Activated T-cell treated with anti-CD3 and anti-CD28 coated beads, Interleukin-2, amount 50 U/mL, for 48 hours (primary cell): ENCODE measurements around the gene CDH1.

ENCODE experiments used
- DNase-seq, 2 experiments: peaks; one replicate each; pipeline ENCODE4 v3.0.0-alpha.2; 2020

Gene CDH1

DNA sequence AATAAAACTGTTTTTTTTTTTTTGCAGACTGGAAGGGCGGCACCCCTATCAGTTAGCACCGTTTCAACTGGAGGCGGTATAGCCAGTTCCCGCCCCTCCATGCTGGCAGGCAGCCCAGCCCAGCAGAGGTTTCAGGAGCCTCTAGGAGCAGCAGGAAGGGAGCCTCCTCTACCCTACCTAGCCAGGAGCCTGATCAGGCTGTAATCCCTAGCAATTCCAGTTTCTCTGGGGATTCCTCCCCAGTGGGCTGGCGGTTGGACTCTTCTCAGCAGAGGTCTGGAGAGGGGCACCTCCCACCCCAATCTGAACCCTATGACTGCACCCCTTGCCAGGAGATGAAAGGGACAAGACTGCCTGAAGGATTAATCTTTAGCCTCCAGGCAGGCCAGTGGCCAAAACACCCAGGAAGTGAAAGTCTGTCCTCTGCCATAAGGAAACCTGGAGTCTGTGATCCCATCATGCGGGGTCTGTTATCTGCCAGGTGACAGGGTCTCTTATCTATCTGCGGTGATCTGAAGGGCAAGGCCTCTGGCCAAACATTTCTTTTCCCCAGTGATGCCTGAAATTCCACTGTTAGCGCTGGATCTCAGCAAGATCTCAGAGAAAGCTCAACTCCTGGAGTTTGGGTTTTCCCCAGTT, 4.9 kb upstream of the CDH1 start:
- no peak for DNase-seq

DNA sequence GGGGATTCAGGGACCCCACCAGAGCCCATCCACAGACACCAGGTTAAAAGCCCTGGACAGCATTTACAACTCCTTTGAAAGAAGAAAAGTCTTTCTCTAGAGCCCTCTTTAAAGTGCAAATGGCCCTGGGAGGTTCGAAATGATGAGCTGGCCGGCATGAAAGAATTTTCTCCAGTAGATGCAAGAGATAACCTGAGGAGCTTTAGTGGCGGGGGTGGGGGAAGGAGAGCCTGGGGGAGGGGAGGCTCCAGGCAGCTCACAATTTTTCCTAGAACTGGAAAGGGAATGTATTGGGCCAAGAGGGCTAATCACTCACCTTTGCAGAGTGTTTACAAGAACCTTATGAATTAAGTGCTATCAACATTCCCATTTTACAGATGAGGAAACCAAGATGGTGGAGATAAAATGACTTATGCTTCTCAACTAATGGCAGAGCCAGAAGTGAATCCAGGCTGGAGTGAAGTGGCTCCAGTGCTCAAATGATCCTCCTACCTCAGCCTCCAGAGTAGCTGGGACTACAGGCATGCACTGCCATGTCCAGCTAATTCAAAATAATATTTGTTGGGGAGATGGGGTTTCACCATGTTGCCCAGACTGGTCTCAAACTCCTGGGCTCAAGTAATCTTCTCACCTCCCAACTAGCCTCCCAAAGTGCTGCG, 4.2 kb upstream of the CDH1 start:
- DNase-seq: no peak

DNA sequence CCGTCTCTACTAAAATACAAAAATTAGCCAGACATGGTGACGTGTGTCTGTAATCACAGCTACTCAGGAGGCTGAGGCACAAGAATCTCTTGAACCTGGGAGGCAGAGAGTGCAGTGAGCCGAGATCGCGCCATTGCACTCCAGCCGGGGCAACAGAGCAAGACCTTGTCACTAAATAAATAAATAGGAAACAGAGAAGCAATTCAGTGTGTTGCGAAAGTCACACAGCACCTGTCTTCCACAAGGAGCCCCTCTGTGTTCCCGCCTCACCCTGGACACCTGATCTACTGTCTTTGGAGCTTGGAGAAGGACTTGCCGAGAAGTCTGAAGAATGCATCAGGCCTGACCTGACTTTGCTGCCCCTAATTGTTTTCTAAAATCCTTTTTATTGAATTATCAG, 3.5 kb upstream of the CDH1 start:
- DNase-seq: no peak

DNA sequence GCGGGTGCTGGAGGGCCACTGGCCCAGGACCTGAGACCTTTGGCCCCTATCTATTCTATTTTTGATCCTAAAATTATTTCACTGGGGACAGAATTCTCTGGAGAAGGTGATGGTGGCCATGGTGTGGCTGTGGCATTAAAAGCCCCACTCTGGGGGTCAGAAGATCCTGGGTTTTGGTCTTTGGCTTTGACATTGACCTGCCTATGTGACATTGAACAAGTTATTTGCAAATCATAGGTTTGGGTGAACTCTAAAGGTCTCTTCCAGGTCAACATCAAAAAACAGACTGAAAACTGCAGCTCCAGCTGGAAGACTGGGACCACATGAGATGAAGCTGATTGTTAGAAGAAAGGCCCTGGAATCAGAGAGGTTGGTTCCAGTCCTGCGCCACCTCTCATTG, 2.3 kb upstream of the CDH1 start:
- no peak for DNase-seq

DNA sequence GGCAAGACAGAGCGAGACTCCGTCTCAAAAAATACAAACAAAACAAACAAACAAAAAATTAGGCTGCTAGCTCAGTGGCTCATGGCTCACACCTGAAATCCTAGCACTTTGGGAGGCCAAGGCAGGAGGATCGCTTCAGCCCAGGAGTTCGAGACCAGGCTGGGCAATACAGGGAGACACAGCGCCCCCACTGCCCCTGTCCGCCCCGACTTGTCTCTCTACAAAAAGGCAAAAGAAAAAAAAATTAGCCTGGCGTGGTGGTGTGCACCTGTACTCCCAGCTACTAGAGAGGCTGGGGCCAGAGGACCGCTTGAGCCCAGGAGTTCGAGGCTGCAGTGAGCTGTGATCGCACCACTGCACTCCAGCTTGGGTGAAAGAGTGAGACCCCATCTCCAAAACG, 531 bp upstream of the CDH1 start:
- no peak for DNase-seq

DNA sequence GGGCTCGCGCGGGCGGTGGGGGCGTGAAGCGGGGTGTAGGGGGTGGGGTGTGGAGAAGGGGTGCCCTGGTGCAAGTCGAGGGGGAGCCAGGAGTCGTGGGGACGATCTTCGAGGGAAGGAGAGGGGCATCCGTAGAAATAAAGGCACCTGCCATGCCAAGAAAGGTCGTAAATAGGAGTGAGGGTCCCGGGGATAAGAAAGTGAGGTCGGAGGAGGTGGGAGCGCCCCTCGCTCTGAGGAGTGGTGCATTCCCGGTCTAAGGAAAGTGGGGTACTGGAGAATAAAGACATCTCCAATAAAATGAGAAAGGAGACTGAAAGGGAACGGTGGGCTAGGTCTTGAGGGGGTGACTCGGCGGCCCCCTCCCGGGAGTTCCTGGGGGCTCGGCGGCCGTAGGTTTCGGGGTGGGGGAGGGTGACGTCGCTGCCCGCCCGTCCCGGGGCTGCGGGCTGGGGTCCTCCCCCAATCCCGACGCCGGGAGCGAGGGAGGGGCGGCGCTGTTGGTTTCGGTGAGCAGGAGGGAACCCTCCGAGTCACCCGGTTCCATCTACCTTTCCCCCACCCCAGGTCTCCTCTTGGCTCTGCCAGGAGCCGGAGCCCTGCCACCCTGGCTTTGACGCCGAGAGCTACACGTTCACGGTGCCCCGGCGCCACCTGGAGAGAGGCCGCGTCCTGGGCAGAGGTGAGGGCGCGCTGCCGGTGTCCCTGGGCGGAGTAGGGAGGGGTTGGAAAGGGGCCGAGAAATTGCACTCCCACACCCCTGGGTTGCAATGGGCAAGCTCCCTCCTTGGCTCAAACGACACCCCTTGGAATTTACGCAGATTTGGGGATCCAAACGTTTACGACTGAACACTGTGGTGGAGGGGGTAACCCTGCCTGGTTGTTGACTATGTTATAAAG, 888 bp downstream of the CDH1 start:
- DNase-seq: no peak

DNA sequence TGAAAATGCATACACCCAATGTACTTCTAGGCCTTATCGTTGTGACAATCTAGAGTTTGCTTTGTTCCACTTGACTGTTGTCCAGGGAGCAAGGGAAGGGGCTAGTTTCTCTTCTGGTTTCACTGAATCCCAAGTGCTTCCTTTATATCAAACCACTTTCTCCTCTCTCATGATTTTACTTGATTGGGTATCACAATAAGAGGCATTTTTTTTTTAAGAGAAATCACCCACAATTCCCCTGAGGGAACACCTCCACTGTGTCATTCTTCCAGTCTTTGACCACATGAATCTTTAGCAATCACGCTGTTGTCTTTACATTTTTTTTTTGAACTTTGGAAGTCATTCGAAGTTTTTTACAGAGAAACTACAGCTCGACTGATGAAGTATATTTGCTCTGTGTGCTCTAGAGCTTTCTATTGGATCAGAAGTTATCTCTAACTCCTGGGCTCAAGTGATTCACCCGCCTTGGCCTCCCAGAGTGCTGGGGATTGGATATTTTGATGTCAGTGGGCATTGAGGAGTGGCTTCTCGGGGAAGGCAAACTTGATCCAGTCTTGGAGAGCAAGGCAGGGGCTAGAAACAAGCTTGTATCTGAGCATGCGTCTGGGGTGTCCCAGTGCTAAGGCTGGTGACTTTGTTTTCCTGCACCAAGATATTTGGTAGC, 3.0 kb downstream of the CDH1 start:
- DNase-seq: no peak

DNA sequence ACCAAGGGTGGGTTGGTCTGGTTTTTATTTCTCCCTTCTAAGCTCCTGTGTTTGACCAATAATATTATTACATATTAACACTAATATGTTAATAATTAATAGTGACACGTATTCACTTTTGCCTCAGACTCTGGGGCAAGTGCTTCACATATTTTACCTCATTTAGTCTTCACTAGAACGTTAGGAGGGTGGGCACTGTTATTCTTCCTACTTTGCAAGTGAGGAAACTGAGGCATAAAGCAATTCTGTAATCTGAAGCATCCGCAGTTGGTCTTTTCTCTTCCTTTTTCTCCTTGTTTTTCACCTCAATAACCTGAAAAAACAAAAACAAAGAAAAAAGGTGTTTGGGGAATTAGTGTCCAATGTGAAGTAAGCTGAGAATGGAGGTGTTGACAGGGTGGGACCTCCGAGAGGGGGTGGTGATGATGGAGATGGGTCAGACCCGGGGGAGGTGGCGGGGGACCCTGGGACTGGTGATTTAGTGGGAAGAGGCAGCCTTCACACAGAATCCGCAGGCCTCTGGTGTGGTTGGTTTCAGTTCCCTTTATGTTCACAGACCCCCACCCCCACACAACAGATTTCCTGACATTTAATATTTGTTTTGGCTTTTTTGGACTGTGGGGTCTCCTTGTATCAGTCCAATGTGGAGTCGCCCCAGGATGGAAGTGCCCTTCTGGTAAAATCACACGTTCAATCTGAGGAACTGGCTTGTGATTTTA, 3.7 kb downstream of the CDH1 start:
- no peak for DNase-seq

DNA sequence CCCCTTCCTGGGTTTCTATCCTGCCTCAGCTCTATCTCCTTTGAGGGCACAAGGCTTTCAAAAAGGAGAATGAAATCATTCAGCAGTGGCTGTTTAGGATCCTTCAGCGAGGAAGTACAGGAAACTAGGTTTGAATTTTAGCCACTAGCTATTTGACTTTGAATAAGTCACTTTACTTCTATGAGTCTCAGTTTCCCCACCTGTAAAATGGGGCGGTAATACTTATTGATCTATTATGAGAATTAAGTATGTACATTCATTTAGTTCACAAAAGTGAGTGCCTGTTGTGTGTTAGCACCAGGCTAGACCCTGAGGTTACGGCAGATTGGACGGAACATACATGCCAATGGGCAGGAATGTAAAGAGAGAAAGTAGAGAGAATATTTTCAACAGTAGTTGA, 6.6 kb downstream of the CDH1 start:
- no peak for DNase-seq

DNA sequence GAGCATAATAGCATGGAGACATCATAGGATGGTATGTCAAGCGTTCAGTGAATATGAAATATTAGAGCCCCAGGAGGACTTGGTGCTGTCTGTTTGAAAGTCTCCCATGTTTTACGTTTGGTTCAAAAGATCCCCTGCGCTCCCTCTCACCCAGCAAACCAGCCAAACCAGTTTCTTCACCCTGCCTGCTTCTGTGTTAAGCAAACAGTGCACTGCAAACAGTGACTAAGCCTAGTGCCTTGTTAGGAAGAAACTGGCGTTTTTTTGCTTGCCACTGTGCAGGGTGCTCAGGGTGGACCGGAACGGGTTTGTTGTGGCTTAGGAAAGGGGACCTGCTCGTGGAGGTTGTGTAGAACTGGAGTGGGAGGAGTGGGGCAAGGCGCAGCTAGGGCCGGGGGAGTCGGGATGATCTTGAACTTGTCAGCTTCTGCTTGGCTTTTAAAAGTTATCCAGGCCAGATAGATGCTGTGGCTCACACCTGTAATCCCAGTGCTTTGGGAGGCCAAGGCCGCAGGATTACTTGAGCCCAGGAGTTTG, 7.7 kb downstream of the CDH1 start:
- no peak for DNase-seq

DNA sequence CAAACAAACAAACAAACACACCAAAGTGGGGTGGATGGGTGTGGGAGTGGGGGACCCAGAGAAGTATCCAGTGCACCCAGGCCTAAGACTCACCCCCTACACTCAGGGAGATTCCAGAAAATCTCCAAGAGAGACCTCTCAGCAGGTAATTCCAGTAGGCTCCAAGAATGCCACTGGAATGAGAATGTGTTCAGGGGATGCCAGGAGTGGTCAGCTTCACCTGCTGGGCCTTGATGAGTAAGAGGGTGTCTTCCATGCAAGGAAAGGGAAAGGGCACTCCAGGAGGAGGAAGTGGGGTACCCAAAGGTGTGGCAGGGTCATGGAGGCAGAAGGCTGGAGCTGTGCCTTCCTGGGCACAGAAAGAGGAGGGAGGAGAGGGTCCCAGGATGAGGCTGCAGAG, 9.9 kb downstream of the CDH1 start:
- no peak for DNase-seq

DNA sequence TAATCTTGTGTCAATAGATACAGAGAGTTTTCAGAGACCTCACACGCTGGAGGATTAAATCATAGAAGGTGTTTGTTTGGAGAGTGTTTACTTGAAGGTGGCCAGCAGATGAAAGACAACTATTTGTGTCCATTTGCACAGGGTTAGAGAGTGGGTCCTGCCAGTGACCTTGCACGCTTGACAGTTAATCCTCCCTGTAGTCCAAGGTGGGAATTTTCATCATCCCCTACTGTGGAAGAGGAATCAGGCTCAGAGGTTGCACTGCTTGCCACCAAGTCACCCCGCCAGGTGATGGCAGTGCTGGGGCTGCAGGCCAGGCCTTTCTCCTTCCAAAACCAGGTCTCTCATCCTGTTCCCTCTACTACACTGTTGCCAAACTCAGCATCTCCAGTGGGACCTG, 12.3 kb downstream of the CDH1 start:
- no peak for DNase-seq

DNA sequence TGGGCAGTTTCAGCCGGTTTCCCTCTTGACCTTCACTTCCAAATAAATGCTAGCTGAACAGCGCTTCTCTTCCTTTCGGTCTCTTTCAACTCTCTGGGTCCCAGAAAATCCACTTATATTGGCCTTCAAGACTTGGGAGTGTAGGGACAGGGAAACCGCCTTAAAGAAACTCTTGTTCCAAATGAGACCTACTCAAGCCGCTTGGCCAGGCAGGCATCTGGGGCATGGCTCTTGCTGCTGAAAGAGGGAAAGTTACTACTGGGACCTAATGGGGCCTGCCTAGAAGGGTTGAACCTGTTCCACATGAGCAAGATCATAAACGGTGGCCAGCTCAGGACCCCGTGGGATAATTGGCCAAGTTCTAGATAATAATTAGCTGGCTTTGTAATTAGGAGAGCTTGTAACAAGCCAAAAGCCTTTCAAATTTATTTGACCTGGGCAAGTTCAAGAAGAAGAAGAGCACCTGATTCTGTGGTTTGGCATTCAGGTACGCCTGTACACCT, 13.2 kb downstream of the CDH1 start:
- no peak for DNase-seq

DNA sequence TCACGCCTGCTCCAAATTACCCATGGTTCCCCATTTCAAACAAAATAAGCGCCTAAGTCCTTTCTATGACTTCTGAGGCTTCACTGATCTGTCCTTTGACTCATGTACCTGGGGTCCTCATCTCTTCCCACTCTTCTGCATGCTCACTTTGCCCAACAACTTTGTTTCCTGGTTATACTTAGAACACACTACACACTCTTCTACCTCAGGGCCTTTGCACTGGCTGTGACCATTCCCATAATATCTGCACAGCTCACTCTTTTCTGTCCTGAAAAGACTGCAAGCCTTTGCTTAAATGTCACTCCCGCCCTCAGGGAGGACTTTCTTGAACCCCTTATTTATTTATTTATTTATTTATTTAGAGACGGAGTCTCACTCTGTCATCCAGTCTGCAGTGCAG, 14.1 kb downstream of the CDH1 start:
- DNase-seq: no peak

DNA sequence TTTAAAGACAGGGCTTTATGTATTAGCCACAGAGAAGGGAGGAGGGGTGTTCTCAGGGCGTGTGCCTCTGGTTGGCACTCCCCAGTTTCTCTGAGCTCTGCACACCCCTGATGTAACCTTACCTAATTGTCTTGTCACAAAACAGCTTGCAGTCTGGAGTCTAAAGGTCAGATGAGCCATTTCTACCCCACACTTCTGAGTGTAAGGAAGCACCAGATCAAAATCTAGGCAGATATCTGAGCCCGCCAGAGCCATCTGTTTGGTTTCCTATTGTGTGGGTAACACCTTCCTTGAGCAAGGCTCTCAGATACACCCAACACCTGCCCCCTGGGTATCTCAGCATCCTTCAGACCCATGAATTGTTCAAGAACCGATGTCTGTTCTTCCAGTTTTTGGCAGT, 15.5 kb downstream of the CDH1 start:
- peak; percentile 63 to 71 for DNase-seq

DNA sequence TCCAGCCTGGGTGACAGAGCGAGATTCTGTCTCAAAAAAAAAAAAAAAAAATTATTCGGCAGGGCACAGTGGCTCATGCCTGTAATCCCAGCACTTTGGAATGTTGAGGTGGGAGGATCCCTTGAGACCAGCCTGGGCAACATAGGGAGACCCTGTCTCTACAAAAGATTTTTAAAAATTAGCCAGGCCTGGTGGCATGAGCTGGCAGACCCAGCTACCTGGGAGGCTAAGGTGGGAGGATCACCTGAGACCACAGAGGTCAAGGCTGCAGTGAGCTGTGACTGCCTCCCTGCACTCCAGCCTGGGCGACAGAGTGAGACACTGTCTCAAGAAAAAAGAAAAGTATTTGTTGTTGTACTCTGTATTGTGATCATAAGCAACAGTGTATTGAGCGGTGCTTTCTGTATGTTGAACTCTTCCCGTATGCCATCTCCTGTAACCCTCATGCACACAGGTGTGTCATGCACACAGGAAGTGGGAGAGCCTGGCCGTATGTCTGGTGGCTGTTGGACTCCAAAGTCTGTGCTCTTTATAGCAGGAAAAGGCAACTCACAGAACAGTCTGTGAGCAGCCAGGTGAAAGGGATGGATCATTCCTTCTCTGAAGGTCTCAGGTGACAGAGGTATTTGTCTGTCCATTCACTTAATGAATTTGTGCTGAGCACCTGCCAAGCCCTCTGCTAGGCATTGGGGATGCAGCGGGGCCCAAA, 17.1 kb downstream of the CDH1 start:
- DNase-seq: peak in 1 of 2 experiments; percentile 27

DNA sequence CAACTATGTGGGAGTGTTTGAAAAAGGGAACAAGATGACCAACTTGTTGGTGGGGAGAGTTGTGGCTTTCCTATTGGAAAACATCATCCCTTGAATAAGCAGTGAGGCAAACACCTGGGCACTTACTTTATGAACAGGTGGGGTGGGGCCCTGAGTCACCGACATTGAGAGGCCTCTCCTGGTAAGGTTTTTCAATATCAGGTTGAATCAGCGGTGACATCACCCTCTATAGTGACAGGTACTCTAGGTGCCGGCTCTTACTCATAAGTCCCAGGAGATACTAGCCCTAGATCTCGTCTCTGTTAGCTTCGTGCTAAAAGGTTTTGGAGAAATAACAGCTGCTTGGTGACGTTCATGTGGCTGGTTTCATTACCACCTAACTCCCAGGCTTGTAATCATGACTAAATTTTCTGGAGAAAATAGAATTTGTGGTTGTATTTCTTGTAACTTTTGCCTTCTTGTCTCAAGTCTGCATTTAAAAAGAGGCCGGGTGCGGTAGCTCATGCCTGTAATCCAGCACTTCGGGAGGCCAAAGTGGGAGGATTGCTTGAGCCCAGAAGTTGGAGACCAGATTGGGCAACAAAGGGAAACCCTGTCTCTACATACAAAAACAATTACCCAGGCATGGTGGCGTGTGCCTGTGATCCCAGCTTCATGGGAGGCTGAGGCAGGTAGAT, 19.3 kb downstream of the CDH1 start:
- DNase-seq: peak; percentile 80 to 83

DNA sequence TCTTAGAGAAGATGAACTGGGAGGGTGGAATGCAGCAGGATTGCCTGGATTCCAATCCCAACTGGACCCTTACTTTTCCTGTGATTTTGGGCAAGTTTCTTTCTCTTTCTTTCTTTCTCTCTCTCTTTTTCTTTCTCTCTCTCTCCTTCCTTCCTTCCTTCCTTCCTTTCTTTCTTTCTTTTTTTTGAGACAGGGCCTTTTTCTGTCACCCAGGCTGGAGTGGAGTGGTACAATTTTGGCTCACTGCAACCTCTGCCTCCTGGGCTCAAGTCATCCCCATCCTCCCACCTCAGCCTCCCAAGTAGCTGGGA, 20.5 kb downstream of the CDH1 start:
- peak in 1 of 2 experiments; percentile 28 for DNase-seq

DNA sequence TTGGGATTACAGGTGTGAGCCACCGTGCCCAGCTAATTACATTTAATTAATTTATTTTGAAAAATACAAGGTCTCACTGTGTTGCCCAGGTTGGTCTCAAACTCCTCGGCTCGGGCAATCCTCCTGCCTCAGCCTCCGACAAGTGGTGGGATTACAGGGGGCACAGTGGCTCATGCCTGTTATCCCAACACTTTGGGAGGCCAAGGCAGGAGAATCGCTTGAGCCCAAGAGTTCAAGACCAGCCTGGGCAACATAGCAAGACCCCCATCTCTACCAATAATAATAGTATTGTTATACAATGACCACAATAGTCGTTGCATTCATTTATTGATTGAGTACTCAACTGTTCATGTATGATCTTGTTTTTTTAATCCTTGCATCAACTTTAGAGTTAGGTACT, 22.0 kb downstream of the CDH1 start:
- DNase-seq: no peak

DNA sequence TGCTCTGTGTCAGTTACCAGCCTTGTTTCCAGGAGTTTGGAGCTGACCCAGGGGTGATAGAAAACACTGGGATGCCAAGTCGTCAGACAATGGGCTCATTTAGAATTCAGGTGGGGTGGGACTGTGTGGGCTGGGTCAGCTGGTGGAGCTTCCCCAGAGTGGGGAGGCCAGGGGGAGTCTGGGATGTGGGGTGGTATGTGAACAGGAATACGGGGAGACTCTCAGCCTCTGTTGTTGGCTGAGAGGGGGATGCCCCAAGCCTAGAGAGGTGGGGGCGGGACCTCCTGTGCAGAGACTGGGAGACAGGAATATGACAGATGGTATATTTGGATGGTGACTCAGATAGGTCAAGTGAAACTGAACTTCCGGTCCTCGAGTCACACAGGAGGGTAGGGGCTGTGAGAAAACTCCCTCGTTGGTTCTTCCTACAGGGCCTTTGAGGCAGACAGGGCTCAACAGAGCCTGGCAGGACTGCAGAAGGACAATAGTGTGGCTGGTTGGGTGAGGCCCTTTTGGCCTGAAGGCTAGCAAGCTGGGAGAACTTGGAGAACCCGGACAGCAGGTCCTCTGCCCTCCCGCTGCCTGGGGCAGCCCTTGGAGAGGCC, 23.7 kb downstream of the CDH1 start:
- peak; percentile 77 for DNase-seq
